Astrocyte of the spinal cord (primary cell): ENCODE data around the gene COL23A1.

Source experiments
- DNase-seq: peaks from one replicate; pipeline ENCODE4 v3.0.0; 2011; ENCODE audit warnings: low read depth, low spot score
- H3K4me3 ChIP-seq: 2 replicates; pipeline ENCODE4 v1.5.1; 2011; ENCODE audit warnings: low read depth, mild to moderate bottlenecking, low read length, moderate library complexity
- in situ Hi-C: cut with HindIII; loops from 2 replicates; pipeline ENCODE4 v1.10.0; 2017; ENCODE audit warnings: low sequenced_read_pairs
- TF ChIP-seq, protein P1 (sequence below): IDR thresholded peaks from 2 replicates; pipeline ENCODE4 v1.5.1; 2012; ENCODE audit warnings: low read depth, mild to moderate bottlenecking, low read length, inconsistent platforms

Gene COL23A1

DNA sequence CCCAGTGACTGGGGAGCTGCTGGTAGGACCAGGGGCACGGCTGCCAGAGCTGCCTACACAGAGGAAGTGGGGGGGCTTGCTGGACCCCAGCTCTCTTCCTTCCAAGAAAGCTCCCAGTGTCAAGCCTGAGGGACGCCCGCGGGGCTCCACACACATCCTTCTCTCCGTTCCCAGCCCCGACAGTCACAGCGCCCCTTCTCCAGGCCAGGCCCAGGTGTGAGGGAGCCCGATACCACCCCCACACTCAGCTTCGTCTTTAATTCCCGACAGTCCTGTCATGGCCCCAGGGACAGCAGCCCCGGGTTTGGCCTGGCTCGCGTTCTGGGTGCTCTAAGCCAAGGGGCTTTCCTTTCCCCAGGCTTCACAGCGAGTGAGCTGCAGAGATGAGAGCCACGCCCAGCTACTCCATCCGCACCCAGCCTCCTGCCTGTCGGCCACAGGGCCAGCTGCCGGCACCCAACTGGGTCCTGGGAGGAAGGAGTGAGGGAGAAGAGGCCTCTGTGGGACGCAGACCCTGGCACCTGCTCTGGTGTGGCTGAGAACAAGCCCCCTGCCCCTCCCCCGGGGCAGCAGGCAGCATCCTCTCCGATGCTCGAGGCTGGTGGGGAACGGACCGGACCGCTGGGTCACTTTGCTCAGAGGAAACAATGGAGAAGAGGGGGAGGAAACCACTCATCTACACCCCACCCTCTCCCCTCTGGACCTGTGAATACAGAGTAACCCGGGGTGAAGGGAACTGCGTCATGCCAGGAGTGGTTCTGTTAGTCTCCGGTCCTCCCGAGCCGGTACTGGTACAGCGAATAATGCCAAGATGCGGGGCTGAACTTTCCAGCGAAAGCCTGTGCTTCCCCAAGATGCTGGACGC lies 303.7 kb downstream of the COL23A1 start:
- no peak for DNase-seq
- TF ChIP-seq, protein P1, sequence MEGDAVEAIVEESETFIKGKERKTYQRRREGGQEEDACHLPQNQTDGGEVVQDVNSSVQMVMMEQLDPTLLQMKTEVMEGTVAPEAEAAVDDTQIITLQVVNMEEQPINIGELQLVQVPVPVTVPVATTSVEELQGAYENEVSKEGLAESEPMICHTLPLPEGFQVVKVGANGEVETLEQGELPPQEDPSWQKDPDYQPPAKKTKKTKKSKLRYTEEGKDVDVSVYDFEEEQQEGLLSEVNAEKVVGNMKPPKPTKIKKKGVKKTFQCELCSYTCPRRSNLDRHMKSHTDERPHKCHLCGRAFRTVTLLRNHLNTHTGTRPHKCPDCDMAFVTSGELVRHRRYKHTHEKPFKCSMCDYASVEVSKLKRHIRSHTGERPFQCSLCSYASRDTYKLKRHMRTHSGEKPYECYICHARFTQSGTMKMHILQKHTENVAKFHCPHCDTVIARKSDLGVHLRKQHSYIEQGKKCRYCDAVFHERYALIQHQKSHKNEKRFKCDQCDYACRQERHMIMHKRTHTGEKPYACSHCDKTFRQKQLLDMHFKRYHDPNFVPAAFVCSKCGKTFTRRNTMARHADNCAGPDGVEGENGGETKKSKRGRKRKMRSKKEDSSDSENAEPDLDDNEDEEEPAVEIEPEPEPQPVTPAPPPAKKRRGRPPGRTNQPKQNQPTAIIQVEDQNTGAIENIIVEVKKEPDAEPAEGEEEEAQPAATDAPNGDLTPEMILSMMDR = no peak

GRCh38 chr5:178285399-178286225 lies 304.6 kb downstream of the COL23A1 start:
- H3K4me3 ChIP-seq = no peak overlapping the region
- in situ Hi-C loops = no loop called here
- TF ChIP-seq, protein P1 = no peak
- no peak for DNase-seq

More for the DNA sequence above, 303.7 kb downstream of the COL23A1 start:
- in situ Hi-C loops = no loop called here
- no peak overlapping the region for H3K4me3 ChIP-seq

GRCh38 chr5:178284996-178285395 lies 305.2 kb downstream of the COL23A1 start:
- in situ Hi-C loops = no loop called here
- TF ChIP-seq, protein P1 = no peak
- no peak for DNase-seq

GRCh38 chr5:178284093-178284675 lies 306.0 kb downstream of the COL23A1 start:
- DNase-seq = peak; percentile 10
- no peak overlapping the region for H3K4me3 ChIP-seq
- in situ Hi-C loops = no loop called here
- TF ChIP-seq, protein P1 = peak; percentile 58

More at GRCh38 chr5:178284996-178285395, 305.2 kb downstream of the COL23A1 start:
- H3K4me3 ChIP-seq = no peak overlapping the region

- TF ChIP-seq, protein P1 = no peak
- H3K4me3 ChIP-seq = no peak overlapping the region
- DNase-seq = no peak
- in situ Hi-C loops = no loop called here
These were observed 306.7 kb downstream of the COL23A1 start for GRCh38 chr5:178283520-178283919.

DNA sequence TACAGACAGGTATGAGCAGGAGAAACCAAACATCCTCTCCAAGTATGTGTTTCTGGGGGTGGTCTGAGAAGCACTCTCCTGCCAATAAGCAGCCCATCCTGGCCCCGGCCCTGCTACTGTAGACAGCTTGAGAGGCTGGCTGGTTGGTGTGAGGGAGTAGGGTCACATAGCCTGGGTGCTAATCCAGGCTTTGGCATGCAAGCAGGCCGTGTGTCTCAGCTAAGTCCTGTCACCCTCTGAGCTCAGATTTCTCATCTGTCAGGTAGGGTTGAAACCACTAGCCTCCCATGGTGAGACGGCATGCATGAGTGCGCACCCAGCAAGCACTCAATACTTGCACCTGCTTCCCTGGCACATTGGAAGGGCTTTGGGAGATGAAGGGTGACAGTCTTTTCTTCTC lies 307.8 kb downstream of the COL23A1 start:
- TF ChIP-seq, protein P1 = no peak
- no peak overlapping the region for H3K4me3 ChIP-seq
- in situ Hi-C loops = no loop called here
- no peak for DNase-seq
